Measurements from ENCODE around the gene FLRT2.

The FLRT2 gene

GRCh38 chr14:85599939-85600338, 70.0 kb downstream of the FLRT2 start:
- no peak for DNase-seq (ENCODE audit: low read depth)

DNA sequence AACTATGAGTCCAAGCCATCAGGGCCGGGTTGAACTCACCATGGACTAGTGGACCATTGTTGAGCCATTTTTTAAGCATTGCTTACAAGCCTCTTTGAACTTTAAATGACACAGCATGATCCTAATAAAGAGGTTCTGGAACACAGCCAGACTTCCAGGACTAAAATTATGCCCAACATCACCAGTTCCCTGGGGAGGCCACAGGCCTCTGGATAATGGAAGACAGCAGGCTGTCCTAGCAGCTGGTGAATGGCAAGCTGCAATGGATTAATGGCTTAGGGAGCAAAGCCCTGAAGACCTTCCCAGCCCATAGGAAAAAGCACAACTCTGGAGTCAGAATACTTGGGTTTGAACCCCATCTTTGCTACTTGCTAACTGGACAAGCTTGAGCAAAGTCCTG, 71.3 kb downstream of the FLRT2 start:
- DNase-seq (ENCODE audit: low read depth): no peak

GRCh38 chr14:85601690-85602089, 71.7 kb downstream of the FLRT2 start:
- no peak for DNase-seq (ENCODE audit: low read depth)

GRCh38 chr14:85602345-85602744, 72.4 kb downstream of the FLRT2 start:
- DNase-seq (ENCODE audit: low read depth): no peak

DNA sequence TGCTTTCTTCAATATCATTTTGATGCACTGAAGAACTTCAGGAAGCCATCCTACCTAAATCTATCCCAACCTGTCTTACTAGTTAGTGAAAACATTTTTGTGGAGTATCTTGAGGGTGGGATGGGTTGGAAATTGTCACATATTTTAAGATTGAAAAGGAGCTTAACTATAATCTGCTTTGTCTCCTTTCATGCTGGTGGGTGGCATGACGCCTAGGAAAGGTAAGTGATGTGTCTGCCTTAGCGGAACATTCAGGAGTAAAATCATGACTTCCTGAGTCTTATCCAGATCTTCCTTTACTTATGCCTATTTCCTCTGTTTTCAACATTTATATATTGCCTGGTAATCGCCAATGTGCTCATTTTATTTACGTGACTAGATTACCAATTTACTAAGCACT, 74.1 kb downstream of the FLRT2 start:
- DNase-seq (ENCODE audit: low read depth): no peak

- no peak for DNase-seq (ENCODE audit: low read depth)
Measured at GRCh38 chr14:85604714-85605113, 74.8 kb downstream of the FLRT2 start.

GRCh38 chr14:85607651-85608081, 77.7 kb downstream of the FLRT2 start:
- DNase-seq (ENCODE audit: low read depth): no peak

DNA sequence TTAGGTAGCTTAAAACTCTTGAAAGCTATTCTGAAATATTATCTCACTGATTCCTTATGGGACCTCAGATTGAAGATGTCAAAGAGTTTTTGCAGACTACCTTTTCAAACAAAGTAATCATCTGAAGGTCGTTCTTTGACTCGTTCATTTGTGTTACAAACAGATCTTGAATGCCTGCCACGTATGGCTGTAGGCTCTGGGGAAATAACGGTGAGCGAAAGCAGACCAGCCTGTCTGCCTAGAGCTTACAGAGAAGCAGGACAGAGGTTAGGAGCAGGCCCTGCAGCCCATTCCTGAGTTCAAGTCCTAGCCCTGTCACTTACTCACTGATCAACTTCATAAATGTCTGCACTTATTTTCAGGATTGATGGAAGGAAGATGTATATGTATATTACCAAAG, 83.6 kb downstream of the FLRT2 start:
- no peak for DNase-seq (ENCODE audit: low read depth)

GRCh38 chr14:85616386-85616885, 86.5 kb downstream of the FLRT2 start:
- no peak for DNase-seq (ENCODE audit: low read depth)

DNA sequence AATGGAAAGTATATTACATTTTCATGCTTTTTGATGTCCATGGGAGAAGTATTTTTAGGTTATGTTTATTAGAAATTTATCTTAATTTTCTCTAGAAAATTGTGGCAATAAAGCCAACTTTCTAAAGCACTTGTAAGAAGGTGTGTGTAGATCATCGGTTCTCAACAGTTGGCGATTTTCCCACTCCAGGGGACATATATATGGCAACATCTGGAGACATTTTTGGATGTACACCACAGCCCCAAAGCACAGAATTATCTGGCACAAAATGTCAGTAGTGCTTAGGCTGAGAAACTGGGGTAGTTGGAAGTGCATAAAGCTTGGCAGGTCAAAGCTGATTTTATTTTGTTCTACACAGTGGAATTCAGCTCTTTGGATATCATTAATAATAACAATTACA, 86.9 kb downstream of the FLRT2 start:
- no peak for DNase-seq (ENCODE audit: low read depth)

- DNase-seq (ENCODE audit: low read depth): no peak
Measured at GRCh38 chr14:85617791-85618190, 87.8 kb downstream of the FLRT2 start.

DNA sequence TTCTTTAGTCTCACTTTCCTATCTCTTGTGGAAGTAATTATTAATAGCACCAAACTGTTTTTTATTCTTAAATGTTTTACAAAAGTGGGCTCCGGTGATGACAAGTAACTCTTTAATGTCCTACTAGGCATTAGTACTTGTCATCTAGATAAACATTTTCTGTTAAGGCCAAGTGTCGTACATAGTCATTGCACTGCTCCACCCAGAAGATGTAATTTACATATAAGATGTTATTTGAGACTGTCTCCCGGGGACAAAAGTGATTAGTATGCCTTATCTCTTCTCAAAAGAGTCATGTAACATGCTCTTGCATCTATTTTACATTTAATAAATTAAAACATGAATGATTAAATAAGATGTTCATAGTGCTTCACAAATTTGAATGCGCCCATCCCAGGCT, 88.4 kb downstream of the FLRT2 start:
- no peak for DNase-seq (ENCODE audit: low read depth)

- no peak for DNase-seq (ENCODE audit: low read depth)
Measured at GRCh38 chr14:85618978-85619377, 89.0 kb downstream of the FLRT2 start.

- DNase-seq (ENCODE audit: low read depth): no peak
Measured at GRCh38 chr14:85619851-85620250, 89.9 kb downstream of the FLRT2 start.

- no peak for DNase-seq (ENCODE audit: low read depth)
Measured at GRCh38 chr14:85620947-85621346, 91.0 kb downstream of the FLRT2 start.

- no peak for DNase-seq (ENCODE audit: low read depth)
Measured at GRCh38 chr14:85622106-85622505, 92.2 kb downstream of the FLRT2 start.

DNA sequence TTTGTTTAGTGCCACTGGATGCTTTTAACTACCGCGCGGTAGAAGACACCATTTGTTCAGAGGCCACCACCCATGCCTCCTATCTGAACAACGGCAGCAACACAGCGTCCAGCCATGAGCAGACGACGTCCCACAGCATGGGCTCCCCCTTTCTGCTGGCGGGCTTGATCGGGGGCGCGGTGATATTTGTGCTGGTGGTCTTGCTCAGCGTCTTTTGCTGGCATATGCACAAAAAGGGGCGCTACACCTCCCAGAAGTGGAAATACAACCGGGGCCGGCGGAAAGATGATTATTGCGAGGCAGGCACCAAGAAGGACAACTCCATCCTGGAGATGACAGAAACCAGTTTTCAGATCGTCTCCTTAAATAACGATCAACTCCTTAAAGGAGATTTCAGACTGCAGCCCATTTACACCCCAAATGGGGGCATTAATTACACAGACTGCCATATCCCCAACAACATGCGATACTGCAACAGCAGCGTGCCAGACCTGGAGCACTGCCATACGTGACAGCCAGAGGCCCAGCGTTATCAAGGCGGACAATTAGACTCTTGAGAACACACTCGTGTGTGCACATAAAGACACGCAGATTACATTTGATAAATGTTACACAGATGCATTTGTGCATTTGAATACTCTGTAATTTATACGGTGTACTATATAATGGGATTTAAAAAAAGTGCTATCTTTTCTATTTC, 93.2 kb downstream of the FLRT2 start:
- DNase-seq (ENCODE audit: low read depth): no peak

GRCh38 chr14:85625925-85626585, 96.1 kb downstream of the FLRT2 start:
- no peak for DNase-seq (ENCODE audit: low read depth)

GRCh38 chr14:85634205-85634604, 104.3 kb downstream of the FLRT2 start:
- no peak for DNase-seq (ENCODE audit: low read depth)

DNA sequence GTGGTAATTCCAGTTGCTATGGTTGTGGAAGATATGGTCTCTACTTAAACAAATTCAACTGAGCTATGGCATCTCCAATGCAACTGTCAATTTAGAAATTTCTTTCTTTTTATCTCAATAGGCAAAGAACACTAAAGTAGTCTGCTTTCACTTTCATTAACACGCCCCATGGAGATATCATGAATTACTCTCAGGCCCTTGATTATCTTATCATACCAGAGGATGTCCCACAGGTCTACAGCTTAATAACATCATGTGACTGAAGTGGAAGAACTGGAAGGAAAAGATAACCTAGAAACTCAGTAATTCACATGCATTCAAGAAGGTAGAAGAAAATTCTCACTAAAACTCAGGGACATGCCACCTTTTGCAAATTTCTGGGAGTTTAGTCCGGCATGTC, 114.3 kb downstream of the FLRT2 start:
- DNase-seq (ENCODE audit: low read depth): no peak

- DNase-seq (ENCODE audit: low read depth): no peak
Measured at GRCh38 chr14:85653029-85653428, 123.1 kb downstream of the FLRT2 start.

GRCh38 chr14:85660243-85660922, 130.4 kb downstream of the FLRT2 start:
- DNase-seq (ENCODE audit: low read depth): no peak

GRCh38 chr14:85662096-85662495, 132.2 kb downstream of the FLRT2 start:
- no peak for DNase-seq (ENCODE audit: low read depth)
